Testis (tissue), 2 donors: Measurements from ENCODE around the gene TLE1.

ENCODE experiments used
- CTCF ChIP-seq, 3 experiments: fragments of 450-650 bp in 2 of 3; fragments of 200-600 bp in 1 of 3; sonication (generic) in 1 of 3; IDR thresholded peaks; one replicate each; pipeline ENCODE4 v1.5.1; 2016 to 2019; ENCODE audit warnings: antibody characterized with exemption in 3 of 3, mild to moderate bottlenecking in 2 of 3, moderate library complexity in 1 of 3
- POLR2A ChIP-seq: fragments of 450-650 bp; IDR thresholded peaks from one replicate; pipeline ENCODE4 v1.6.1; 2017; ENCODE audit warnings: antibody characterized with exemption, mild to moderate bottlenecking, moderate library complexity

GRCh38 chr9:81538890-81539289 lies 150.5 kb downstream of the TLE1 start:
- TF ChIP-seq POLR2A, result no peak
- no peak for TF ChIP-seq CTCF (IDR thresholded peaks at IDR 0.05)
